GM19239 (cell line): ENCODE measurements around the gene PFAS.
"Not testable (repeated sequence)": the region's sequence is repeated elsewhere in the genome, so short reads cannot be mapped to it uniquely, and the experiment has no call there.

Experiments used
- DNase-seq: peaks from one replicate; pipeline ENCODE4 v3.0.0; 2011; ENCODE audit warnings: low spot score; ENCODE audit not compliant: insufficient read length
- FAIRE-seq: peaks from 2 replicates; lab custom pipeline; 2011; peaks lifted over from hg19 to GRCh38; lab: Jason Lieb, UNC

The PFAS gene

DNA sequence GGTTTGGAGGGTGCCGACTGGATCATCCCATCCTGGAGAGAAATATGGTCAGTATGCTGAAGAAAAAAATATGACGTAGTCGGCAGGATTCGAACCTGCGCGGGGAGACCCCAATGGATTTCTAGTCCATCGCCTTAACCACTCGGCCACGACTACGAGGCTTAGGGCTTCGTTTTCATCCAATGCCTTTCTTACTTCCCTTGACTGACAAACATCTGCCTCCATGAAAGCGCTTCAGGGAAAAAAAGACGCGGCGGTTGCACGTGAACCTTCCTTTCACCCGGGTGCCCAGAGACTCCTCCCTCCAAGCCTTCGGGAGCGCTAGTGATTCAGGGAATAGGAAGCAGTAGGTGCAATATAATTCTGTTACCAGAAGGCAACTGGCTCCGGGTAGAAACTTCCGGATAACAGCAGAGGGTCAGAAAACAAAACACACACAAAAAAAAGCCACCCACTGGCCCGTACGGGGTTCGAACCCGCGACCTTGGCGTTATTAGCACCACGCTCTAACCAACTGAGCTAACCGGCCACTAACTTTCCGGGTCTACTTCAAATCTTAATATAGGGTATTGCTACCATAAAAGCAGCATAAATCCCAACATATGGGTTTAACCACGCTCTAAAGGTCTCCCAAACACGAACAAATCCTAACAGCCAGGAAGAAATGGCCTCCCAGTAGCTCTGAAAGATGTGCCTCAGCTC lies 22.4 kb upstream of the PFAS start:
- DNase-seq: peak; percentile 38
- FAIRE-seq: peak; percentile 60

DNA sequence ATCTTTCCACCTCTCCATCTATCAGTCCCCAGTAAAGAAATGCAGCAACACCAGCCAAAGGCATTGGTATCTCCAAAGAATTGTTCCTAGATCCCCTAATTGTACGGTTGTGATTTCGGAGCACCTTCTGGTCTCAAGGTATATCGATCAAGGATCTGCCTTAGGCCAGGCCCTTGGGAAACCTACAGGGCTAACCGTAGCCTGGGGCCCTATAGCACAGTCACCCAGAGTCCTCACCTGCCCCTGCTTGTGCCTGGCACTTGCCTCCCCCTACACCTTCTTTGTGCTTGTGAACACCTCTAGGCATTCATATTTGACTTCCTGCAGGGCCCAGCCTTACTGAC lies 21.9 kb upstream of the PFAS start:
- FAIRE-seq (no peak), DNase-seq (no peak)

DNA sequence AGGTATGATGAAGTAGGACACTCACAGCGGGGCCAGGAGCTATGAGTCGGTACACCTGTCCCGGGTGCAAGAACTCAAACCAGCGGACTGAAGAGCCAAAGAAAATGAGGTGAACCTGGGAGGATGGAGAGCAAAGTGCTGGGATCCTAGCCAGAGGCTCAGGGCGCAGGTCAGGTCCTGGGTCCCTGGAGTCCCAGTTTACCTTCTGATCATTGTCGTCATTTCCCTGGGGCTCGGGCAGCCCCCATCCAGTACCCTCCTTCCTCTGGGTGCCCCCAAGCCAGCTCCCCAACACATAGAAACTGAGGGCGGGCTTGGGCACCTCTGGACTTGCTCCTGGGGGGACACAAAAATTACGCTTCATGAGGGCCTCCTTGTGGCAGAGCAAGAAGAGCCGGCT lies 17.4 kb upstream of the PFAS start:
- no peak for DNase-seq
- FAIRE-seq: no peak

DNA sequence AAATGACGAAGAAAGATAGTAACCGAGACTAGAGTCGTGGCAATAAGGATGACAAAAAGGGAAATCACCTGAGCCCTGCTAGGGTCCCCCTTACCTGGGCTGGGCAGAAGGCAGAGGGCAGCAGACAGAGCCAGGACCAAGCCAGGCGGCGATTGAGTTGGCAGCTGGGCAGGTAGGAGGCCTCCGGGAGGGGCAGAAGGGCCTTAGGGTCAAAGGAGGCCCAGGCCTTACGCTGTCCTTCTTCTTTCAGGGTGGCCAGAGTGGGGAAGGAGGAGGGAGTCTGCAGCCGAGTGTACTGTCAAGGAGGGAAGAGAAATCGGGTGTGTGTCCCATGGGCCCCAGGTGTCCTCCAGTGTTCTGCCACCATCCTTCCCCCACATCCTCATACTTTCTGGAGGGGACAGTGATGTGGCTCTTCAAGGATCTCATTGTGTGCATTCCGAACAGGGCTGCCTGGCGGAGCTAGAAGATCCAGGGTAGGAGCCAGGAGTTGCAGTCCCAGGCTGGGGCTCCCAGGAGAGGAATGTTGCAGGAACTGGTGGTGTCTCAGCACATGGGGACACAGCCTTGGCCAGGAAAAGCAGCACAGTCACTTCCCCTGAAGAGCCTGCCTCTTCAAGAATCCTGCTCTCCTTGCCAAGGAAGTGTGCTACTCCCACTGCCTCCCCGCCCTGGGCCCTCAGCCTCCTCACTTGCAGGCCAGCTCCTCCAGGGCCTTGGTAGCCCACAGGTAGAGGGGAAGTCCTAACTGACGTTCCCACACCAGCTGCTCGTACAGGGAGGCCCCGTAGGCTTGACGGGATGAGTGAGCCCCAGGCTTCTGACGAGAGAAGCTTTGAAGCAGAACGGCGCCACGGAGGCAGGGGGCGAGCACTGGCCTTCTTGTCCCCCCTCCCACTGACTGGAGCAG lies 14.5 kb upstream of the PFAS start:
- DNase-seq: no peak
- no peak for FAIRE-seq

DNA sequence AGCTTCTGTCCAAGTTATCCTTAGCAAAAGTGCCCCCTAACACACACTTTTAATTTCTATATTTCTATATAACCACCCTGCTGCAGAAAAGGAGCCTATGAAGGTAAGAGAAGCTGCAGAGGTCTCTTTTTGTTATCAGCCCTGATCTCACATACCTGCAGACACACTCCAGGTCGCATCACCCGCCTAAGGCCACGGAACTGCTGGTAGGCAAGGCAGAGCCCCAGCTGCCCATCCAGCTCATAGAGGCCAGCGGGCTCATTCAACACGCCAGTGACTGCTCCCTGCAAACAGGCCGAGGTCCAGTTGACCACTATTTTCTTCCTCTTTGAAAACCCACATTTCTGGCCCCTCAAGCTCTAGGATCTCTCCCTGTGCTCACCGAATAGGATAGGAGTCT lies 13.4 kb upstream of the PFAS start:
- FAIRE-seq: no peak
- DNase-seq: no peak

DNA sequence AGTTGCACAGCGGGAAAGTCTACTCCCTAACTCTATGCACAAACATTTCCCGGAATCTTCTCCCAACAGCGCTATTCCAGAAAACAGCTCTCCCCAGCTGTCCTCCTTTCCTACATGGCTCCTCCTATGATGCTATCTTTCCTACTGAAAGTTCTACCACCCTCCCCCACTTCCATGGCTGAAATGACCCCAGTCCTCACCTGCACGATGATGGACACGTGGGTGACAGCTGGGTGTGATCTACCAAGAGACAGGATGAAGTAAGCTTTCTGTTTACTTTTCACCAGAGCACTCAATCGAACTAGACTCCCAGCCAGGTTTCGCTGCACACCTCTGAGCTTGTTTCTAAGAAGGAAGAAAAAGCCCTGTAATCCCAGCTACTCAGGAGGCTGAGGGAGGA lies 11.9 kb upstream of the PFAS start:
- FAIRE-seq: no peak
- no peak for DNase-seq

DNA sequence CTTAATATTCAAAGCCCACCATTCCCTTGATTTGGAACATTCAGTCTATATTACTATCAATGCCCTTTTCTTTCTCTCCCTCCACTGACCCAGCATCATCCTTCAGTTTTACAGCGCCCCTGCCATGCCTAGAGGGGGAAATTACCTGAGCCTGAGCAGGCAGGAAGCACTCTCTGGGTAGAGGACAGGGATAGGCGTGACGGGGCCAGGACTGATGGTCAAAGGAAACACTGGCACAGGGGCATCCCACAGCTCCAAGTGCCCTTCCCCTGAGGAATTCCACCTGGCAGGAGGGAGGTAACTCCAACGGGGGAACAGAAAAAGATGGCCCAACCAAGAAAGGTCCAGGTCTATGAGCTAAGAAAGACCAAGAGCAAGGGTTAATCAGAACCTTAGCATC lies 11.2 kb upstream of the PFAS start:
- FAIRE-seq: no peak

DNA sequence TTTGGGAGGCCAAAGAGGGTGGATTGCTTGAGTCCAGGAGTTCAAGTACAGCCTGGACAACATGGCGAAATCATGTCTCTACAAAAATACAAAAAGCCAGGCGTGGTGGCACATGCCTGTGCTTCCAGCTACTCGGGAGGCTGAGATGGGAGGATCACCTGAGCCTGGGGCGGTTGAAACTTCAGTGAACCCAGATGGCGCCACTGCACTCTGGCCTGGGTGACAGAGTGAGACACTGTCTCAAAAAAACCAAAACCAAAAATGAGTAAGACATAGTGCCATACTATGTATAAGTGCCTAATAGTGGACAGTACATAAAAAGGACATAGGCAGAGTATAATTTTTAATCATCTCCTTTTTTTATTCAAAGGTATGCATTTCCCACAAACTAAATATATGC lies 5.3 kb upstream of the PFAS start:
- FAIRE-seq: no peak

More for the DNA sequence above, 11.2 kb upstream of the PFAS start:
- DNase-seq: no peak

DNA sequence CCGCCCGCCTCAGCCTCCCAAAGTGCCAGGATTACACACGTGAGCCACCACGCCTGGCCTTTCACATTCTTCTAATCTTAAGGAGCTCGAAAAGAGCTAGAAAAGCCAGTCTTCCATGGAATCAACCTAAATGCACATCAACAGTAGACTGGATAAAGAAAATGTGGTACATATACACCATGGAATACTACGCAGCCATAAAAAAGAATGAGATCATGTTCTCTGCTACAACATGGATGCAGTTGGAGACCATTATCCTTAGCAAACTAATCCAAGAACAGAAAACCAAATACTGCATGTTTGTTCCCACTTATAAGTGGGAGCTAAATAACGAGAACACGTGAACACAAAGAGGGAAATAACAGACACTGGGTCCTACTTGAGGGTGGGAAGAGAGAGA lies 4.3 kb upstream of the PFAS start:
- no peak for DNase-seq
- no peak for FAIRE-seq

More for the DNA sequence above, 5.3 kb upstream of the PFAS start:
- DNase-seq: no peak

DNA sequence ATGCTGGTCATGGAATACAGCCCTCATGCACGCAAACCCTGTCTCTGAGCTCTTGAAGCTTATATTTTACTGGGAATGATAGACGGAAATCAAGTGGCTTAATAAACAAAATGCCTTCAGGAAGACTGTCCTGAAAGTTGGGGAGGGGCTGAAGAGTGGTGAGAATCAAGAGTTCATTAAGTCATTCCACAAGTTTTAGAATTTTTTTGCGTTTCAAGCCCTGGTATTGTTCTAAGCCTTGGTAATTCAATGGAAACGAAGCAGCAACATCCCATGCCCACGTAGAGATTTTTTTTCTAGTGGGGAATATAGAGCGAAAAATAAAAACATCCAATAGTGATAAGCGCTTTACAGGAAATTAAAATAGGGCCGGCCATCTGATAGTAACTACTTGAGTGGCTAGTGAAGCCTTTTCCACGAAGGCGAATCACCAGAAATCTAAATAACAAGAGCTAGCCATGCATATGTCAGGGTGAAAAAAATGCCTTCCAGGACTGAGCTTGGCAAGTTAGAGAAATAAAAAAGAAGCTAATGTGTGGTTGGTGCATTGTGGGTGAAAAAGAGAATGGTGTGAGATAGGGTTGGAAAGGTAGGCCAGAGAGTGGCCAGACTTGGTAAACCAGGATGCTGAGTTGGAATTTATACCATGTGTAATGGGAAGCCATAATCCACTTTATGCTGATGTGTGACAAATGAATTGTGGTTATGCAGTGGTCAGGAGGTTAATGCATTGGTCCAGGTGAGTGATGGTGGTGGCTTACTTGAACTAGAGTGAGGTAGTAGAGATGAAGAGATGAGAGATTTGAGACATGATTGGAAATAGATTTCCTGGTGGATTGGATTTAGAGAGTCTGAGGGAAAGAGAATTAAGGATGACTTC lies 772 bp downstream of the PFAS start:
- peak; percentile 49 for FAIRE-seq
- DNase-seq: no peak

DNA sequence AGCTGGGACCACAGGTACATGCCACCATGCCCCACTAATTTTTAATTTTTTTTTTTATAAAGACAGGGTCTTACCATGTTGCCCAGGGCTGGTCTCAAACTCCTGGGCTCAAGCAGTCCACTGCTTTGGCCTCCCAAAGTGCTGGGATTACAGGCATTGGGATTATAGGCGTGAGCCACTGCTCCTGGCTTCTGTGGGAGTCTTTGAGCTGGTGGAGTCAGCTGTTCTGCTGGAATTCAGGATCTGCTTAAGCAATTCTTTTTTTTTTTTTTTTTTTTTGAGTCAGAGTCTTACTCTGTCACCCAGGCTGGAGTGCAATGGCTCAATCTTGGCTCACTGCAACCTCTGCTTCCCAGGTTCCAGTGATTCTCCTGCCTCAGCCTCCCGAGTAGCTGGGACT lies 2.3 kb downstream of the PFAS start:
- not testable (repeated sequence) for FAIRE-seq, DNase-seq

DNA sequence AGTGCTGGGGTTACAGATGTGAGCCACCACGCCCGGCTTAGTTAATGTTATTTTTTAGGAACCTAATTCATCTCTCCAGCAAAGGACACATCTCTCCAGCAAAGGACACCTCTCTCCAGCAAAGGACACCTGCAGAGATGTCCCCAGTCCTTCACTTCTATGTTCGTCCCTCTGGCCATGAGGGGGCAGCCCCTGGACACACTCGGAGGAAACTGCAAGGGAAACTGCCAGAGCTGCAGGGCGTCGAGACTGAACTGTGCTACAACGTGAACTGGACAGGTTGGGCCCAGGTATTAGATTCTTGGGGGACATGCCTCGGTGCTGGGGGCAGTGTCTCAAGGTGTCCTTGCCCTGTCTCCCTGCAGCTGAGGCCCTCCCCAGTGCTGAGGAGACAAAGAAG lies 4.7 kb downstream of the PFAS start:
- no peak for DNase-seq
- no peak for FAIRE-seq

DNA sequence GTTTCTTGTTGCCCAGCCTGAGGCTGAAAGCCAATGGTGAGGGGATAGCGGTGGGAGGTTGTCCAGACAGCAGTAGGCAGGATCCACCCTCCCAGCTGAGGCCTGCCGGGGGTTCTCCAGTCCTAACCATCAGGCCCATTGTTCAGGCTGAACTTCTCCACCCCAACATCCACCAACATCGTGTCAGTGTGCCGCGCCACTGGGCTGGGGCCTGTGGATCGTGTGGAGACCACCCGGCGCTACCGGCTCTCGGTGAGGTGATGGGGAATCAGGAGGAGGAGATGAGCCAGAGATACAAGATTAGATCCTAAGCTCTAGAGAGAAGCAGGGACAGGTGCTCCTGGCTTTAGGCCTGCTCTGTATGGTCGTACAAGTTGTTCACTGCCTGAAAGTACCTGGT lies 5.8 kb downstream of the PFAS start:
- FAIRE-seq (no peak), DNase-seq (no peak)

DNA sequence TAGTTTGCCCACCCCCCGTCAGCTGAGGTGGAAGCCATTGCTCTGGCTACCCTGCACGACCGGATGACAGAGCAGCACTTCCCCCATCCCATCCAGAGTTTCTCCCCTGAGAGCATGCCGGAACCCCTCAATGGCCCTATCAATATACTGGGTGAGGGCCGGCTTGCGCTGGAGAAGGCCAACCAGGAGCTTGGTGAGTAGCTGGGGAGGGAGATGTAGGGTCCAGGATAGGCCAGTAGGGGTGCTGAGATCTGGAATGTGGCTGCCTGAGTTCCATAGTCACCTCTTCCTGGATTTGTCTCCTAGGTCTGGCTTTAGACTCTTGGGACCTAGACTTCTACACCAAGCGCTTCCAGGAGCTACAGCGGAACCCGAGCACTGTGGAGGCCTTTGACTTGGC lies 6.4 kb downstream of the PFAS start:
- no peak for FAIRE-seq
- no peak for DNase-seq

DNA sequence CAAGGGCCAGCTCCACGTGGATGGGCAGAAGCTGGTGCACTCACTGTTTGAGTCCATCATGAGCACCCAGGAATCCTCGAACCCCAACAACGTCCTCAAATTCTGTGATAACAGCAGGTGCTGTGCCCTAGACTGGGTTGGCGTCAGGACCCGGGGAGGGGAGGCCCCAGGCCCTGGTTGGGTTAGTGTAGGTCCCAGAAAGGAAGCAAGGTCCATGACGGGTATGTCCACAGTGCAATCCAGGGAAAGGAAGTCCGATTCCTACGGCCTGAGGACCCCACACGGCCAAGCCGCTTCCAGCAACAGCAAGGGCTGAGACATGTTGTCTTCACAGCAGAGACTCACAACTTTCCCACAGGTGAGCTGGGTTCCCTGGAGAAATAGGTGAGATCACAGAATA lies 7.2 kb downstream of the PFAS start:
- DNase-seq (no peak), FAIRE-seq (no peak)

DNA sequence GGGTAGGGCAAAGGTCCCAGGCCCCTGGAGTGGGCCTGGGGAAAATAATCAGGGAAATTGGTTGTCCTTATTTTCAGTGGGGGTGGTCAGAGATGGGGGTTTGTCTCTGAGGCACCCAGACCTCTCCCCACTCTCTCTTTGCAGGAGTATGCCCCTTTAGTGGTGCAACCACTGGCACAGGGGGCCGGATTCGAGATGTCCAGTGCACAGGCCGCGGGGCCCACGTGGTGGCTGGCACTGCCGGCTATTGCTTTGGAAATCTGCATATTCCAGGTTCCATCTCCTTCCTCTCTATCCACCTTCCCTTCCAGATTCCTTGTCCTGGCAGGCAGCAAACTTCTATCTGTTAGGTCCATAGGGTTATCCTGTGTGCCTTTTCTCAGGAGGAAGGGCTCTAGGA lies 7.6 kb downstream of the PFAS start:
- no peak for FAIRE-seq
- DNase-seq: no peak

DNA sequence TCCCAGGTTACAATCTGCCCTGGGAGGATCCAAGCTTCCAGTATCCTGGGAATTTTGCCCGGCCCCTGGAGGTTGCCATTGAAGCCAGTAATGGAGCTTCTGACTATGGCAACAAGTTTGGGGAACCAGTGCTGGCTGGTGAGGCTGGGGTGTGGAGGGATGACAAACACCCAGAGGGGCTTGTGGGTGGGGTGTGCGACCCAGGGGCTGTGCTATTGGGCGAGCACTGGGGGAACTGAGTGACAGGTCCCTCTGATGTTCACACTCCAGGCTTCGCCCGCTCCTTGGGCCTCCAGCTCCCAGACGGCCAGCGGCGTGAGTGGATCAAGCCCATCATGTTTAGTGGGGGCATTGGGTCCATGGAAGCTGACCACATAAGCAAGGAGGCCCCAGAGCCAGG lies 8.7 kb downstream of the PFAS start:
- no peak for FAIRE-seq
- DNase-seq: no peak

DNA sequence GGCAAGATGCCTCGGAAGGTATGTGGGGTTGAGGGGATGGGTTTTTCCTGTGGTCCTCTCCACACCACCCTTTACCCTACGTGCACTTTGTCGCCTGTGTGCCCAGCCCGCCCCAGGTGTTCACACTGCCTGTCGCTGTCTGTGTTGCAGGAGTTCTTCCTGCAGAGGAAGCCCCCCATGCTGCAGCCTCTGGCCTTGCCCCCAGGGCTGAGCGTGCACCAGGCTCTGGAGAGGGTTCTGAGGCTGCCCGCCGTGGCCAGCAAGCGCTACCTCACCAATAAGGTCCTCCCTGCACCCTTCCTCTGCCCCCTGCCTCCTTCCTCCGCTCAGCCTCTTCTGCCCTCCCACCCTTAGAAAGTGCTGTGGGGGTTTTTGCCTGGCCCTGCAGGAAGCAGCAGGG lies 15.2 kb downstream of the PFAS start:
- DNase-seq: no peak
- FAIRE-seq: no peak

DNA sequence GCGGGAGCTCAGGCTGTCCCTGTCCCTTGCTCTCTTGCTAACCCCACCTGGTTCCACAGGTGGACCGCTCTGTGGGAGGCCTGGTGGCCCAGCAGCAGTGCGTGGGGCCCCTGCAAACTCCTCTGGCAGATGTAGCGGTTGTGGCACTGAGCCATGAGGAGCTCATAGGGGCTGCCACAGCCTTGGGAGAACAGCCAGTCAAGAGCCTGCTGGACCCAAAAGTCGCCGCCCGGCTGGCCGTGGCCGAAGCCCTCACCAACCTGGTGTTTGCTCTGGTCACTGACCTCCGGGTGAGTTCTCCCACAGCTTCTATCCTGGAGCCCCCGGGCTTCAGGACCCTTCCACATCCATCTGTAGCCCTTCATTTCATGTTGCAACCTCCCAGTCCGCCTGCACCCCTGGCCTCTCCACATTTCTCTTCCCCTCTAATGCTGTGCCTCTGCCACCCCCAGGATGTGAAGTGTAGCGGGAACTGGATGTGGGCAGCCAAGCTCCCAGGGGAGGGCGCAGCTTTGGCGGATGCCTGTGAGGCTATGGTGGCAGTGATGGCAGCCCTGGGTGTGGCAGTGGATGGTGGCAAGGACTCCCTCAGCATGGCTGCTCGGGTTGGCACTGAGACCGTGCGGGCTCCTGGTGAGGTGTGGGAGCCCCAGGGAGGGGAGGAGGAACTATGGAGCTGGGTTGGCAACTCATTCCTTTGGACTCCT lies 15.9 kb downstream of the PFAS start:
- FAIRE-seq: no peak

More for the DNA sequence above, 15.9 kb downstream of the PFAS start:
- no peak for DNase-seq
